Measurements from ENCODE around the gene ZNF766.
"Not testable (repeated sequence)": the region's sequence is repeated elsewhere in the genome, so short reads cannot be mapped to it uniquely, and the experiment has no call there.

The ZNF766 gene

DNA sequence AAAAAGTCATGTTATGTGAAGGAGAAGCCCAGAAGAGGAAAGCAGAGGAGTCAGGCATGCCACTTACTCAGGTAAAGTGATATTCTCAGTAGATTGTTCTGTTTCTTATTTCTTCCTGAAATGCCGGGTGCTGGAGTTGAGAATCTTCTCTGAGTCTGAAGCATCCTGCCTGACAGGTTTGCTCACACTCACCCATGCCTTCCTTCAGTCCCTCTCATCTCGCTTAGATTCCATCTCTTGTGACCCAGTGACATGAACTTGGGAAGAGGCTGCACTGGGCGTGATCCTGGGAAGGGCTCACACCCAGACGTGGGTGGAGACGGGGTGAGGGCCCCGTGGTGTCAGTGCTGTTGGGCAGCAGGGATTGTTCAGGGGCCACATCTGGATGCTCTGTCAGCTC lies 8.1 kb downstream of the ZNF766 start:
- no peak for DNase-seq

DNA sequence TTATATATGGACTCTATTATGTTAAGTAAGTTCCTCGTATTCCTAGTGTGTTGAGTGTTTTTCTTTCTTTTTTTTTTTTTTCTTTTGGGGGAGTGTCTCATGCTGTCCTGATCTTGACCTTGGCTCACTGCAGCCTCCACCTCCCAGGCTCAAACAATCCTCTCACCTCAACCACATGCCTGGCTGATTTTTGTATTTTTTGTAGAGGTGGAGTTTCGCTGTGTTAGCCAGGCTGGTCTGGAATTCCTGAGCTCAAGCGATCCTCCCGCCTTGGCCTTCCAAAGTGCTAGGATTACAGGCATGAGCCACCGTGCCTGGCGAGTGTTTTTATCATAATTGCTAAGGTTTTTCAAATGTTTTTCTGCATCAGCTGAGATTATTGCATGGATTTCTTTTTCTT lies 16.9 kb downstream of the ZNF766 start:
- no peak for DNase-seq

DNA sequence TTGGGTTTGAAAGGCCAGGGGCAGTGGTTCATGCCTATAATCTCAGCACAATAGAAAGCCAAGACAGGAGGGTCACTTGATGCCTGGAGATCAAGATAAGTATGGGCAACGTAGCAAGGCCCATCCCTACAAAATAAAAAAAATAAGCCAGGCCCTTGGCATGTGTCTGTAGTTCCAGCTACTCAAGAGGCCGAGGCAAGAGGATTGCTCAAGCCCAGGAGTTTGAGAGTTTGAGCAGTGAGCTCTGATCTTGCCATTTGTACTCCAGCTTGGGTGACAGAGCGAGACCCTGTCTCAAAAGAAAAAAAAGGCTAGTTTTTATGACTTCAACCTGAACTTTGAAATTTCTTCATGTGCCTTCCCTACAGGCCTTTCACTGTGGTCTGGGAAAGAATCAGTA lies 22.4 kb downstream of the ZNF766 start:
- DNase-seq = no peak

DNA sequence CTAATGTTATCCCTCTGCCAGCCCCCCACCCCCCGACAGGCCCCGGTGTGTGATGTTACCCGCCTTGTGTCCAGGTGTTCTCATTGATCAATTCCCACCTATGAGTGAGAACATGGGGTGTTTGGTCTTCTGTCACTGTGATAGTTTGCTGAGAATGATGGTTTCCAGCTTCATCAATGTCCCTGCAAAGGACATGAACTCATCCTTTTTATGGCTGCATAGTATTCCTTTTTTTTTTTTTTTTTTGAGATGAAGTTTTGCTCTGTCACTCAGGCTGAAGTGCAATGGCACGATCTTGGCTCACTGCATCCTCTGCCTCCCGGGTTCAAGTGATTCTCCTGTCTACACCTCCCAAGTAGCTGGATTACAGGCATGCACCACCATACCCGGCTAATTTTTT lies 23.6 kb downstream of the ZNF766 start:
- not testable (repeated sequence) for DNase-seq

DNA sequence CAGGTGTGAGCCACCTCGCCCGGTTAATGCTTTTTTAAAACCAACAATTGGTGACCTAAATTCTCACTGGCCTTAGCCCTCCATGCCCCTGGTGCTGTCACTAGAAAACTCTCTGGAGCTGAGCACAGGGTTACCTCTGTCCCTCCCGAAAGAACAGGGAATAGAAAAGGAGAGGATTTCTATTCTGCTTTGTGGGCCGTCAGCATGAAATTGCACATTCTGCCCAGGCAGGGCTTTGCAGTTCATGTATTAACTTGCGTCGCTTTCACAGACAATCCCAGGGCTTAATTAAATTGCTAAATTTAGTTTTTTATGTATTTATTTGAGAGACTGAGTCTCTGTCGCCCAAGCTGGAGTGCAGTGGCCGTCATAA lies 27.0 kb downstream of the ZNF766 start:
- no peak for DNase-seq

DNA sequence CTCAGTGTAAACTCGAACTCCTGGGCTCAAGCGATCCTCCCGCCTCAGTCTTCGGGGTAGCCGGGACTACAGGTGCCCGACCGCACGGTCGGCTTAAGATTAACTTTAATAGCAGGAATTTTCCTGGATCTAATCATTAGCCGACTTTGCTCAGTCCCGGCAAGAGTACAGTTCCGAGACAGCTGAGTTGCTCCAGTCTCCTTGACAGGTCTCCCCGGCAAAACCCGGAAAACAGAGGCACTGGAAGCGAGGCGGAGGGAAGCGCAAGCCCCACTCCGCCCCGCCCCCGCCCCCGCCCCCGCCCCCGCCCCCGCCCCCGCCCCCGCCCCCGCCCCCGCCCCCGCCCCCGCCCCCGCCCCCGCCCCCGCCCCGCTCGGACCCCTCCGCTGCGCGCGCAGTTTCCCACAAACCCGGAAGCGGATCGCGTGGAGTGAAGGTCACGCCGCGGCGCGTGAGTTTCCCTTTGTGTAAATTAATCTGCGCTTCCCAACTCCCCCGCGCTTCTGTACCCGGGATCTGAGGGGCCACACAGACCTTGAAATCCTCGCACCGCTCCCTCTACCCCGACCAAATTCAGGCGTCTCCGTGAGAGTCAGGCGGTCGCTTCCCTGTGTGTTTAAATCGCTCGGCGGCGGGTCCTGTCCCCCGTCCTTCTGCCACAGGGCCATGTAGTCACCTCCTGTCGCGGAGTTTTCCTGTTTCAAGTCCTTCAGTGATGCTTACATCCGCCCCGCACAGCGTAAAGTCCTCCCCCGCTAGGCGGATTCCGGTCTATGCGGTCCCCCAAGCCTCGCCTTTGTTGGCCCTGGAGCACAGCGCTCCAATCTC lies 27.6 kb downstream of the ZNF766 start, which contains the start of gene ZNF480:
TSS of gene ZNF480 (plus strand) at position 397 of the 828 bp plus-strand sequence. CDS start 3,244 bp downstream, outside the sequence.
- DNase-seq = peak; percentile 10

DNA sequence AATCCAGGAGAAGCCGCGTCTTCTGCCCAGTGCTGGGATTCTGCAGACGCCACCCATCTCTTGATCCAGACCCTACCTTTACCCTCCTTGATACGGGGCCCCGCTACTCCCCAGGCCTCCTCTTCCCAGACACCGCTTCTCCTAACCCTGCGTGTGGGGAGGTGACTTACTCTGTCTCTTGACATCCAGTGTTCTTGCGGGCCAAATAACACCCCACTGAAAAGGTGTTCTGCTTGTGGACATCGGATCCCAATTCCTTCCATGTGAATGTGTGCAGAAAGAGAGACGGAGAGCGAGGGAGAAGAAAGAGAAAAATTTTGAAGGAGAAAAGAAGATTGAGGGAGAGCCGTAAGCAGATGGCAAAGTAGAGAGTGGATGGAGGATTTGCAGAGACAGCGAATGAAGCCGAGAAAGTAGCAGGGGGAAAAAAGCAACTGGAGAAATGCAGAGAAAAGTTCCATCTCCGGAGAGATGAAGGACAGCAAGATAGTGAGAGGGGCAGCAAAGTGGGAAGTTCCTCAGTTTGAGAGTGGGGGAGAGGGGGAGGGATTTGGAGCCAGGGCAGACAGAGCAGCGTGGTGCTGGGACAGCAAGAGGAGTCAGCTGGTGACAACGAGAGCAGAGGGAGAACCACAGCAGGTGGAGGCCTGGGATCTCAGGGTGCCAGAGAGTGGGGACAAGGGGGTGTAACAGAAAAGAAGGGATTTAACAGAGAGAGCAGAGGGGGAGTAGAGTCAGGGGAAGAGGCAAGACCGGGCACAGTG lies 28.4 kb downstream of the ZNF766 start:
- no peak for DNase-seq

DNA sequence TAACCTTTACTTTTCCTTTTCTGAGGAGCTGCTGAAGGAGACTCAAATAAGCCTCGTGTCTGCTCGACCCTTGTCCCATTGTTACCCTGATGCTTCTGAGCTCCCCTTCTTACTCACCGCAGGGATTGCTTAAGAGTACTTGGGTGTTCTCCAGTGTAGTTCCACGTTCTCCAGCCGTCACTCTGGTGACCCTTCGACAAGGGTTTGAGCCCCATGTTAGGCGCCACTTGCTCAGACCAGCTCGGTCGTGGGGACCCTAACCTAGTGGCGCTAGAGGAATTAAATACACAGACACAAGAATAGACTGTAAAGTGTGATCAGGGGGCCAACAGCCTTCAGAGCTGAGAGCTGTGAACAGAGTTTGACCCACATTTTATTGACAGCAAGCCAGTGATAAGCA lies 37.9 kb downstream of the ZNF766 start:
- no peak for DNase-seq

DNA sequence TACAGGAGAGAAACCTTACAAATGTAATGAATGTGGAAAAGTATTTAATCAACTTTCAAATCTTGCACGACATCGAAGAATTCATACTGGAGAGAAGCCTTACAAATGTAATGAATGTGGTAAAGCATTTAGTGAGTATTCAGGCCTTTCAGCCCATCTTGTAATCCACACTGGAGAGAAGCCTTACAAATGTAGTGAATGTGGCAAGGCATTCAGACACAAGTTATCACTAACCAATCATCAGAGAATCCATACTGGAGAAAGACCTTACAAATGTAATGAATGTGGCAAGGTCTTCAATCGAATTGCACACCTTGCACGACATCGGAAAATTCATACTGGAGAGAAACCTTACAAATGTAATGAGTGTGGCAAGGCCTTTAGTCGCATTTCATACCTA lies 53.0 kb downstream of the ZNF766 start:
- DNase-seq = no peak

DNA sequence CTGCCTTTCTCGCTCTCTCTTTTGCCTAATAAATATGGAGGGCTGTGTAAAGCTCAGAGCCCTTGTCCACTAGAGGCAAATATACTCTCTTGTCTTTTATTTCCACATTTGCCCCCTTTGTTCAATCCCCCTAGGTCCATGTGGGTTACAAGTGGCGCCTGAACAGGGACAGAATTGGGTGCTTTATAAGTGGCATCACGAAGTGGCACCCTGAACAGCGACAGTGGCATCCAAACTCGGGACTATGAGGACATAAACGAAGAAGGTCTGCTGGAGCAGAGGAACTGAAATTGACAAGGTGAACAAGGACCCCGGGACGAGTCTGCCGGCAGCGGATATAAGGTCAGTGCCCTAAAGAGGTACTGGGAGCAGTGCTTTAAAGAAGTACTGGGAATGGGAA lies 62.4 kb downstream of the ZNF766 start:
- DNase-seq = no peak

DNA sequence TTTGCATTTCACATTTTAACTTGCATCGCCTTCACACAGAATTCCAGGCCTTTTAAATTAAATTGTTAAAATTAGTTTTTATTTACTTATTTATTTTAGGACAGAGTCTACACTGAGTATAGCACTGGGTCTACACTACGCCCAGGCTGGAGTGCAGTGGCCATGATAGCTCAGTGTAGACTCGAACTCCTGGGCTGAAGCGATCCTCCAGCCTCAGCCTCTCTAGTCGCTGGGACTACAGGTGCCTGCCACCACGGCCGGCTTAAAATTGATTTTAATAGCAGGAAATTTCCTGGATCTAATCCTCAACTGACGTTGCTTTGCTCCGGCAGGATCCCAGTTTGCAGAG lies 66.4 kb downstream of the ZNF766 start:
- no peak for DNase-seq

DNA sequence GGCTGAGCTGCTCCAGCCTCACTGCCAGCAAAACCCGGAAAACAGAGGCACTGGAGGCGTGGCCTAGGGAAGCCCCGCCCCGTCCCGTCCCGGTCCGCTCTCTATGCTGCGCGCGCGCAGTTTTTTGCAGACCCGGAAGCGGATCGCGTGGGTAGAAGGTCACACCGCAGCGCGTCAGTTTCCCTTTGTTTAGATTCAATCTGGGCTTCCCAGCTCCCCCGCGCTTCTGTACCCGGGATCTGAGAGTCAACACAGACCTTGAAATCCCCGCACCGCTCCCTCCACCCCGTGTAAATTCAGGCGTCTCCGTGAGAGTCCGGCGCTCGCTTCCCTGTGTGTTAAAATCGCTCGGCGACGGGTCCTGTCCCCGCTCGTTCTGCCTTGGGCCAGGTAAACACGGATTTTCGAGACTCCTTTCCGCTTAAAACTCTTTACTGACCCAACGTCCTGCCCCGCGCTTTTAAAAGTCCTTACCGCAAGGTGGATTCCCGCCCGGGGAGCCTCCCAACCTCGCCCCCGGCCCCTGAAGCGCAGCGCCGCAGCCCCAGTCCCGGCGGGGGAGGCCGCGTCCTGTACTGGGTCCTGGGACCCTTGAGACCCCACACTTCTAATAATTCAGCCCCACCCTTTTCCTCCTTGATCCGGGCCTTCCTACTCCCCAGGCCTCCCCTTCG lies 66.9 kb downstream of the ZNF766 start, which contains the start of gene ZNF610:
TSS of gene ZNF610 (plus strand) at position 127 of the 674 bp plus-strand sequence. CDS start 12,930 bp downstream, outside the sequence.
- DNase-seq = no peak

DNA sequence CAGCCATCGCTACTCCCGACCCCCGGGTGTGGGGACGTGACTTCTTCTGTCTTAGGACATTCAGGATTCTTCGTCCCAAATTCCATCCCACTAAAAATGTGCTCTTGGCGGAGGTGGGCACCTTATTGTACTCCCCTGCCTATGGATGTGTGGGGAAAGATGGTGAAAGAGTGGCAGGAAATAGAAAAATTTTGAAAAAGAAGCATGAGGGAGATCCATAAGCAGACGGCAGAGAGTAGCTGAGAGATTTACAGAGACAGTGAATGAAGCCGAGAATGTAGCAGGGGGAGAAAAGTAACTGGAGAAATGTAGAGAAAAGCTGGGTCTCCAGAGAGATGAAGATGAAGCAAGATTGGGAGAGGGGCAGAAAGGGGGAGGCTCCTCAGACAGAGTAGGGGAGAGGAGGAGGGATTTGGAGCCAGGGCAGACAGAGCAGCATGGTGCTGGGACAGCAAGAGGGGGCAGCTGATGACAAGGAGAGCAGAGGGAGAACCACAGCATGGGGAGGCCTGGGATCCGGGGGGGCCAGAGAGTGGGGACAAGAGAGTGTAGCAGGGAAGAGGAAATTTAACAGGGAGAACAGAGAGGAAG lies 67.5 kb downstream of the ZNF766 start:
- DNase-seq = no peak

DNA sequence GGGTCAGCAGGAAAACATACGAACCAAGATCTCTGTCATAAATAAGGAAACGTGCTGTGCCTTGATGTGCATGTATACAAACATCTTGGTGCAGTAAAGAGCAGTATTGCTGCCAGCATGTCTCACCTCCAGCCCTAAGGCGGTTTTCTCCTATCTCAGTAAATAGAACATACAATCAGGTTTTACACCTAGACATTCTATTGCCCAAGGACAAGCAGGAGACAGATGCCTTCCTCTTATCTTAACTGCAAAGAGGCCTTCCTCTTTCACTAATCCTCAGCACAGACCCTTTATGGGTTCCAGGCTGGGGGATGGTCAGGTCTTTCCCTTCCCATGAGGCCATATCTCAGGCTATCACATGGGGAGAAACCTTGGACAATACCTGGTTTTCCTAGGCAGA lies 69.6 kb downstream of the ZNF766 start:
- DNase-seq = not testable (repeated sequence)

DNA sequence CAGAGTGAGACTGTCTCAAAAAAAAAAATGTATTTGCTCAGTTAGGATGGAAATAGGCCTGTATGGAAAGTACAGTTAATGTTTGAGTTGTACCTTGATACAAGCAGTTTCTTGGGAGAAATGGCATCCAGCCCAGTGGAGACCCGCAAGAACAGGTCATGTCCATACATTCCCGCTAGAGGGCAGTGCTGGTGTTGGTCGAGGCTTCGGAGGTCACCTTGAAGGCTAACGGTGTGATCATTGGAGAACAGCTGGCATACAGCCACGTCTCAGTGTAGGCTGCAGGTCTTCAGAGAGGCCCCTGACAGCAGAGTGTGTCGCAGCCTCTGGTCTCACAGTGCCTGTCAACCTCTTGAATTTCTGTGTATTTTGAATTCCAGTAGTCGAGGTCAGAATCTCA lies 74.2 kb downstream of the ZNF766 start:
- no peak for DNase-seq

DNA sequence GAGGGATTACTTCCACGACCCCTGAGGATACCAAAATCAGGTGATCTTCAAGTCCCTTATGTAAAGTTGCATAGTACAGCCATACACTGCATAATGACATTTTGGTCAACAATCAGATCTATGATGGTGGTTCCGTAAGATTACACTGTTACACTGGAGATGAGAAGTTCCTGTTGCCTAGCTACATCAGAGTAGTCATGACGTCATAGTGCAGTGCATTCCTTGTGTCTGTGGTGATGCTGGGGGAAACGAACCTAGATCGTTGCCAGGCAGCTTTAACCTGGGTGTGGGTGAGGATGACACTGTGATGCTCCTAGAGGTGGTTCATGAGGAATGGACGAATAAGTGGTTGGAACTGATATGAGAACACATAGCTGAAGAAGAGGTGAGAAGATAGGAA lies 75.8 kb downstream of the ZNF766 start:
- DNase-seq = no peak
